Astrocyte (in vitro differentiated cells and primary cell): ENCODE results near the gene LEP. TPM values are rescaled to one million over a fixed set of nuclear protein-coding genes. Genes with fewer than 3 reads are reported as not detected.
A peak's percentile ranks its signal among the peaks of the same experiment; 100 is the strongest.

Experiments used
- DNase-seq: peaks from one replicate; pipeline ENCODE4 v3.0.0-alpha.2; 2010; ENCODE audit warnings: low read depth
- FAIRE-seq: peaks from 2 replicates; lab custom pipeline; 2011; peaks lifted over from hg19 to GRCh38; lab: Jason Lieb, UNC
- H2AFZ ChIP-seq: 2 replicates; pipeline ENCODE4 v1.6.0; 2012; ENCODE audit warnings: low read depth, low read length, inconsistent platforms
- H3K27ac ChIP-seq: 2 replicates; pipeline ENCODE4 v1.5.1; 2011; ENCODE audit warnings: low read depth, low read length, inconsistent platforms
- H3K27me3 ChIP-seq: 2 replicates; pipeline ENCODE4 v1.6.0; 2011; ENCODE audit warnings: low read length, inconsistent platforms; ENCODE audit not compliant: insufficient read depth
- H3K36me3 ChIP-seq: 2 replicates; pipeline ENCODE4 v1.5.1; 2011; ENCODE audit warnings: low read length, inconsistent platforms; ENCODE audit not compliant: insufficient read depth
- H3K4me1 ChIP-seq: 2 replicates; pipeline ENCODE4 v1.5.1; 2011; ENCODE audit warnings: low read length, inconsistent platforms; ENCODE audit not compliant: insufficient read depth
- H3K4me2 ChIP-seq: 2 replicates; pipeline ENCODE4 v1.6.0; 2012; ENCODE audit warnings: low read length, inconsistent platforms
- H3K4me3 ChIP-seq: 2 replicates; pipeline ENCODE4 v1.5.1; 2011; ENCODE audit warnings: low read depth, mild to moderate bottlenecking, low read length, inconsistent platforms; ENCODE audit not compliant: insufficient read depth
- H3K79me2 ChIP-seq: 2 replicates; pipeline ENCODE4 v1.6.0; 2012; ENCODE audit warnings: mild to moderate bottlenecking, low read length, inconsistent platforms; ENCODE audit not compliant: insufficient read depth
- H3K9ac ChIP-seq: 2 replicates; pipeline ENCODE4 v1.6.0; 2012; ENCODE audit warnings: mild to moderate bottlenecking, low read length, inconsistent platforms
- H3K9me3 ChIP-seq: 2 replicates; pipeline ENCODE4 v1.5.1; 2012; ENCODE audit warnings: low read depth, mild to moderate bottlenecking, low read length, inconsistent platforms; ENCODE audit not compliant: insufficient read depth
- H4K20me1 ChIP-seq: 2 replicates; pipeline ENCODE4 v1.6.0; 2012; ENCODE audit warnings: low read length, inconsistent platforms; ENCODE audit not compliant: insufficient read depth
- H3K27ac Mint-ChIP-seq: one replicate; pipeline ENCODE4 v1.8.0; 2021; ENCODE audit warnings: mild to moderate bottlenecking, mixed read lengths; ENCODE audit not compliant: unreplicated experiment
- H3K27me3 Mint-ChIP-seq: one replicate; pipeline ENCODE4 v1.8.0; 2021; ENCODE audit warnings: low read depth, mixed read lengths; ENCODE audit not compliant: unreplicated experiment
- H3K36me3 Mint-ChIP-seq: one replicate; pipeline ENCODE4 v1.8.0; 2021; ENCODE audit warnings: low read depth, mixed read lengths; ENCODE audit not compliant: unreplicated experiment
- H3K4me1 Mint-ChIP-seq: one replicate; pipeline ENCODE4 v1.8.0; 2021; ENCODE audit warnings: low read depth, mixed read lengths; ENCODE audit not compliant: unreplicated experiment
- H3K4me3 Mint-ChIP-seq: one replicate; pipeline ENCODE4 v1.8.0; 2021; ENCODE audit warnings: mild to moderate bottlenecking, moderate library complexity, mixed read lengths; ENCODE audit not compliant: unreplicated experiment
- H3K9me3 Mint-ChIP-seq: one replicate; pipeline ENCODE4 v1.8.0; 2021; ENCODE audit warnings: mild to moderate bottlenecking, mixed read lengths; ENCODE audit not compliant: unreplicated experiment
- EZH2 ChIP-seq: IDR thresholded peaks from 2 replicates; pipeline ENCODE4 v1.6.1; 2012; ENCODE audit warnings: mild to moderate bottlenecking, low read length, inconsistent platforms; ENCODE audit not compliant: insufficient read depth
- total RNA-seq: library from RNA; stranded (reverse); gene quantifications from 2 replicates; pipeline ENCODE4 v1.2.1, GENCODE V29; 2021
- TF ChIP-seq, protein P1 (sequence below): IDR thresholded peaks from 2 replicates; pipeline ENCODE4 v1.5.1; 2011; ENCODE audit warnings: low read depth, mild to moderate bottlenecking, inconsistent platforms, low read length, moderate library complexity; ENCODE audit not compliant: insufficient read depth

The LEP gene
- total RNA-seq, 1 donor from 2014 or later: not detected

- FAIRE-seq (no peak), DNase-seq (peak; percentile 87)
- Histone ChIP-seq H4K20me1 (no peaks in the 10 kb centered on the region), H3K79me2 (no peaks in the 10 kb centered on the region), H3K4me3 (no peak overlapping the region), H2AFZ (no peak overlapping the region), H3K9me3 (no peaks in the 10 kb centered on the region), H3K36me3 (no peaks in the 10 kb centered on the region), H3K27ac (peak overlapping the region; percentile 30), H3K4me1 (peaks cover 15% of the 10 kb centered on the region), H3K9ac (no peak overlapping the region), H3K27me3 (peaks cover 22% of the 10 kb centered on the region), H3K4me2 (peak overlapping the region; percentile 15)
- H3K27ac Mint-ChIP-seq: no peak overlapping the region
- no peaks in the 10 kb centered on the region for H3K36me3 Mint-ChIP-seq
- H3K4me3 Mint-ChIP-seq: no peak overlapping the region
- peaks cover 4% of the 10 kb centered on the region for H3K9me3 Mint-ChIP-seq
- peaks cover 32% of the 10 kb centered on the region for H3K27me3 Mint-ChIP-seq
- TF ChIP-seq EZH2: no peak
- TF ChIP-seq, protein P1, sequence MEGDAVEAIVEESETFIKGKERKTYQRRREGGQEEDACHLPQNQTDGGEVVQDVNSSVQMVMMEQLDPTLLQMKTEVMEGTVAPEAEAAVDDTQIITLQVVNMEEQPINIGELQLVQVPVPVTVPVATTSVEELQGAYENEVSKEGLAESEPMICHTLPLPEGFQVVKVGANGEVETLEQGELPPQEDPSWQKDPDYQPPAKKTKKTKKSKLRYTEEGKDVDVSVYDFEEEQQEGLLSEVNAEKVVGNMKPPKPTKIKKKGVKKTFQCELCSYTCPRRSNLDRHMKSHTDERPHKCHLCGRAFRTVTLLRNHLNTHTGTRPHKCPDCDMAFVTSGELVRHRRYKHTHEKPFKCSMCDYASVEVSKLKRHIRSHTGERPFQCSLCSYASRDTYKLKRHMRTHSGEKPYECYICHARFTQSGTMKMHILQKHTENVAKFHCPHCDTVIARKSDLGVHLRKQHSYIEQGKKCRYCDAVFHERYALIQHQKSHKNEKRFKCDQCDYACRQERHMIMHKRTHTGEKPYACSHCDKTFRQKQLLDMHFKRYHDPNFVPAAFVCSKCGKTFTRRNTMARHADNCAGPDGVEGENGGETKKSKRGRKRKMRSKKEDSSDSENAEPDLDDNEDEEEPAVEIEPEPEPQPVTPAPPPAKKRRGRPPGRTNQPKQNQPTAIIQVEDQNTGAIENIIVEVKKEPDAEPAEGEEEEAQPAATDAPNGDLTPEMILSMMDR: no peak
- peaks cover 13% of the 10 kb centered on the region for H3K4me1 Mint-ChIP-seq
These were observed 23.9 kb upstream of the LEP start for GRCh38 chr7:128217030-128217805.

DNA sequence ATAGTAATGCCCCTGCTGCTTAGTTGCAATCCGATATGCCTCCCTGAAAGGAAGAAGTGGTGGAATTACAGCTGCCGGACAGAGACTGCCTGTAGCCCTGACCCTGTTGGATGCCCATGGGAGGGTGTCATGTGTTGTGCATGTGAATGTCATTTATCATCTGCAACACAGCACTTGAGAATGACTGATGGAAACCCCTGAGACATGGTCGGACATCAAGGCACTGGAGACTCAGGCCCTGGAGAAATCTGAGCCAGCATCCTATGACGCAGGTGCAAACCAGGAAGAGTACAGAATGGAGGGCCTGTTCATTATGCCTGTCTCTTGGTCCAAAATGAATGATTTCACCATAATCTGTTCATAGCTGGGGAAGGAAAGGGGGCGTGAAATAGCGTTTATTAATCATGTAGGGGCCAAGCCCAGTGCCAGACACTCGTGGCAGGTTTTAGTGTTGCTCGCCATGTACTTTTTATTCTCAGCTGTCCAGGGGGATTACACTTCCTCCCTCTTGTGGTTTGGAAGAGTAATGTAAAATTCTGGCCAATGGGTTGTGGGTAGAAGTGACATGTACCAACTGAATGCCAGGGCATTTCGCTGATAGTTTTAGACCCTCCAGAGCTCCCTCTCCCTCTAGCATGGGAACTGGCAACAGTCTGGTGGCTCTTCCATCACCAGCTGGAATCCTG, 23.0 kb upstream of the LEP start:
- no peak for FAIRE-seq
- H3K4me1 ChIP-seq: peaks cover 15% of the 10 kb centered on the region
- Mint-ChIP-seq H3K27me3 (peaks cover 35% of the 10 kb centered on the region), H3K4me3 (no peak overlapping the region), H3K4me1 (peaks cover 13% of the 10 kb centered on the region), H3K36me3 (no peaks in the 10 kb centered on the region), H3K27ac (no peak overlapping the region), H3K9me3 (peaks cover 4% of the 10 kb centered on the region)
- H3K27me3 ChIP-seq: peaks cover 18% of the 10 kb centered on the region
- no peak overlapping the region for H2AFZ ChIP-seq
- no peaks in the 10 kb centered on the region for H4K20me1 ChIP-seq
- no peak overlapping the region for H3K4me2 ChIP-seq
- TF ChIP-seq EZH2: no peak
- TF ChIP-seq, protein P1: no peak
- no peaks in the 10 kb centered on the region for H3K36me3 ChIP-seq
- no peak overlapping the region for H3K27ac ChIP-seq
- H3K9ac ChIP-seq: no peak overlapping the region
- H3K79me2 ChIP-seq: no peaks in the 10 kb centered on the region
- no peak overlapping the region for H3K4me3 ChIP-seq
- peak; percentile 45 for DNase-seq
- no peaks in the 10 kb centered on the region for H3K9me3 ChIP-seq

- Histone ChIP-seq H3K36me3 (no peaks in the 10 kb centered on the region), H2AFZ (no peak overlapping the region), H3K79me2 (no peaks in the 10 kb centered on the region), H3K4me3 (no peak overlapping the region), H3K9me3 (no peaks in the 10 kb centered on the region), H3K4me2 (no peak overlapping the region), H3K9ac (no peak overlapping the region), H4K20me1 (no peaks in the 10 kb centered on the region), H3K4me1 (peaks cover 15% of the 10 kb centered on the region), H3K27ac (no peak overlapping the region), H3K27me3 (peaks cover 19% of the 10 kb centered on the region)
- DNase-seq (no peak), FAIRE-seq (no peak)
- H3K4me3 Mint-ChIP-seq: no peak overlapping the region
- TF ChIP-seq, protein P1: no peak
- no peak for TF ChIP-seq EZH2
- no peak overlapping the region for H3K27ac Mint-ChIP-seq
- H3K9me3 Mint-ChIP-seq: peaks cover 4% of the 10 kb centered on the region
- peaks cover 36% of the 10 kb centered on the region for H3K27me3 Mint-ChIP-seq
- no peaks in the 10 kb centered on the region for H3K36me3 Mint-ChIP-seq
- peaks cover 10% of the 10 kb centered on the region for H3K4me1 Mint-ChIP-seq
These were observed 21.4 kb upstream of the LEP start for GRCh38 chr7:128219636-128220035.
